Mucosa of descending colon (tissue), 3 donors: ENCODE results near the gene NFE2L3. TPM values are rescaled to one million over a fixed set of nuclear protein-coding genes. Genes with fewer than 3 reads are reported as not detected.

Experiments
- ATAC-seq: fragments of 200-7000 bp; cut with Tn5 transposase; one replicate; pipeline ENCODE4 v1.9.1; 2020; ENCODE audit warnings: mild to moderate bottlenecking, moderate library complexity
- DNase-seq, 3 donors: peaks; one replicate each; pipeline ENCODE4 v3.0.0-alpha.2; 2020
- H3K36me3 ChIP-seq: fragments of 200-600 bp; one replicate; pipeline ENCODE4 v1.8.0; 2021; ENCODE audit warnings: low read depth, mild to moderate bottlenecking
- H3K4me1 ChIP-seq: fragments of 200-600 bp; one replicate; pipeline ENCODE4 v1.8.0; 2021; ENCODE audit warnings: low read depth, mild to moderate bottlenecking
- H3K4me3 ChIP-seq: fragments of 200-600 bp; one replicate; pipeline ENCODE4 v1.8.0; 2021; ENCODE audit warnings: mild to moderate bottlenecking
- H3K9me3 ChIP-seq: fragments of 200-600 bp; one replicate; pipeline ENCODE4 v1.8.0; 2021; ENCODE audit warnings: mild to moderate bottlenecking
- intact Hi-C, 2 donors: fragments of 100-400 bp; cut with DNase I in 1 of 2; cut with micrococcal nuclease in 1 of 2; formaldehyde crosslinking; loops; one replicate each; pipeline versions ENCODE4 v1.11.0 to v1.11.1; 2022; cut with DNase I, micrococcal nuclease
- total RNA-seq, 3 donors: library from RNA; stranded (reverse); fragmentation: NEBNext Ultra II Directional in 2 of 3; extraction: Animal tissue kit (Norgen Biotek cat#: 25700) in 2 of 3; gene quantifications; one replicate each; pipeline versions ENCODE4 v1.2.1 to v1.2.4, GENCODE V29; 2021 to 2023
- TF ChIP-seq, protein P1 (sequence below): fragments of 200-600 bp; IDR thresholded peaks from one replicate; pipeline ENCODE4 v1.8.0; 2022; ENCODE audit warnings: antibody characterized with exemption, mild to moderate bottlenecking
- donor health status: DM: no; HTN: no; CAD: no; lungs with moderate emphysema.
- donor health status: DM: no; HTN: no; CAD: no.
- donor health status: DM: no; HTN: yes; CAD: no.

The NFE2L3 gene
- total RNA-seq, 3 donors from 2014 or later: 7.3 to 12.2 (median 8.4) TPM

DNA sequence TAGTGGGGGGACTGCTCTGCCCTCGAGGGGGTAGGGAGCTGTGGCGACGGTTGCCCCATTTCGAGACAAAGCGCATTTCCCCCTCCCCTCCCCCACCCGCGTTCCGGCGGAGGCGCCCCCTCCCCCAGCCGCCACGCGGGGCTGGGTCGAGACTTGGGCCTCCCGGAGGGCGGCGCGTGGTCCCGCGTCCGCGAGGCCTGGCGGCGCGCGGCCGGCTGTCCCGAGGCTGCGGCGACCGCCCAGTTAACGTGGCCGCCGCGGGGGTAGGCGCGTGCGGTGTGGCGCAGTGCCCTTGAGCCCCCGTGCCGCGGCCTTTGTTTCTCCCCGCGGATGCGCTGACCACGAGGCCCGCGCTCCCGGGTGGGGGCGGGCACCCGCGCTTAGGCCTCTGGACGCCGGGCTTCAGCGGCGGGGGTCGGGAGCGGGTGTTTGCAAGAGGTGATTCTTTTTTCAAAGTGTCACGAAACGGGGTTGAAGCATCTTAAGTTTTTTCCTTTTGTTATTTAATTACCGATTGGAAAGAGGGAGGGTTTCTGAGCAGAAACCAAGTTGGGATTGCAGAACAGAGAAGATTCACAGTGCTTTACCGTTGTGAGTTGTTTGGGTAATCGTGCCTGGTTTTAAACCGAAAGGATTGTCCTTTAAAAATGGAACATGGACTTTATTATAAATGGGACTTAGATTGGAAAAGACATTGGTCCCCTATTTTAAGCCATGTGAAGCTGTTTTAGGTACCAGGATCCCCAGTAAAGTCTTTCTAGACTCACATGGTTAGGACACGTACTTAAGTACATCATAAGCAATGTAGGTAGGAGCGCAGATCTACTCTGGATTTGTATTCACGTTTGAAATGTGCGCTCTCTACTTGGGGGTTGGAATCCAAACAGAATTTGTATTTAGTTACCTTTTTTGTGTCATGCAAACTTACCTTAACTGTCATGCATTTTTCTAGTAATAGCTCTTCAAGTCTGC, 50.3 kb downstream of the NFE2L3 start:
- H3K9me3 ChIP-seq: no peaks in the 10 kb centered on the region
- peak overlapping the region; percentile 97 for H3K4me3 ChIP-seq
- TF ChIP-seq, protein P1, sequence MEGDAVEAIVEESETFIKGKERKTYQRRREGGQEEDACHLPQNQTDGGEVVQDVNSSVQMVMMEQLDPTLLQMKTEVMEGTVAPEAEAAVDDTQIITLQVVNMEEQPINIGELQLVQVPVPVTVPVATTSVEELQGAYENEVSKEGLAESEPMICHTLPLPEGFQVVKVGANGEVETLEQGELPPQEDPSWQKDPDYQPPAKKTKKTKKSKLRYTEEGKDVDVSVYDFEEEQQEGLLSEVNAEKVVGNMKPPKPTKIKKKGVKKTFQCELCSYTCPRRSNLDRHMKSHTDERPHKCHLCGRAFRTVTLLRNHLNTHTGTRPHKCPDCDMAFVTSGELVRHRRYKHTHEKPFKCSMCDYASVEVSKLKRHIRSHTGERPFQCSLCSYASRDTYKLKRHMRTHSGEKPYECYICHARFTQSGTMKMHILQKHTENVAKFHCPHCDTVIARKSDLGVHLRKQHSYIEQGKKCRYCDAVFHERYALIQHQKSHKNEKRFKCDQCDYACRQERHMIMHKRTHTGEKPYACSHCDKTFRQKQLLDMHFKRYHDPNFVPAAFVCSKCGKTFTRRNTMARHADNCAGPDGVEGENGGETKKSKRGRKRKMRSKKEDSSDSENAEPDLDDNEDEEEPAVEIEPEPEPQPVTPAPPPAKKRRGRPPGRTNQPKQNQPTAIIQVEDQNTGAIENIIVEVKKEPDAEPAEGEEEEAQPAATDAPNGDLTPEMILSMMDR: no peak
- no peaks in the 10 kb centered on the region for H3K36me3 ChIP-seq
- peaks cover 22% of the 10 kb centered on the region for H3K4me1 ChIP-seq
- DNase-seq (peak in 2 of 3 donors; percentile 66 to 82), ATAC-seq (peak; percentile 4)
- intact Hi-C loops: no loop called here

DNA sequence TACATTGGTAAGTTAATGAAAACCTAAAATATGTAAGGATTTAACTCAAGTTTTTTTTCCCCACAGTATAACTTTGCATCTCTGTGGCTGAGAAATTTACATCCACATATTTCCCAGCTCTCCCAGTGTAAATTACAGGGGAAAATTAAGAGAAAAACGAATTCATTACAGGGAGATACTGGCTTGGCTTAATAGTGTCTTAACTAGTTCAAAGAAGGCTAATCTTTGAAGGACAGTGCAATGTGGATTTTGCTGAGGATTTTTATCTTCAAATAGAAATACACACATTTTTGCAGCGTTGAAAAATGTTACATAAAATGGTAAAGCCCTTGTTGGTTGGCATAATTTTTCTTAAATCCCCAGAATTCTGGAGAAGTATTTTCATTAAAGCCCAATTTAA, 51.0 kb downstream of the NFE2L3 start:
- no peak for ATAC-seq
- TF ChIP-seq, protein P1: no peak
- no peaks in the 10 kb centered on the region for H3K9me3 ChIP-seq
- no peaks in the 10 kb centered on the region for H3K36me3 ChIP-seq
- DNase-seq: no peak
- intact Hi-C loops: no loop called here
- H3K4me3 ChIP-seq: peak overlapping the region; percentile 97
- H3K4me1 ChIP-seq: peaks cover 20% of the 10 kb centered on the region

DNA sequence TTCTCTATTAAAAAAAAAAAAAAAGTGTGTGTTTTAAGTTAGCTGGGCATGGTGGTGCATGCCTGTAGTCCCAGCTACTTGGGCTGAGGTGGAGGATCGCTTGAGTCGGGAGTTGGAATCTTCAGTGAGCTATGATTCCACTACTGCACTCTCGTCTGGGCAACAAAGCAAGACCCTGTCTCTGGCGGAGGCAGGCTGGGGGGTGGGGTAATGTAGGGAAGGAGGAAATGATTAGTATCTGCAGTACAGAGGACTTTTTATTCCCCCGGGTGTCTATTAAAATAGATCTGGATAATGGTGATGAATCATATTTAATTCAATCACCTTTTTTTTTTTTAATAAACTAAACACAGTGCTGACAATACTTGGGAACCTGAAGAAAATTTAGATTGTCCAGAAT, 56.0 kb downstream of the NFE2L3 start:
- no peaks in the 10 kb centered on the region for H3K9me3 ChIP-seq
- DNase-seq: no peak
- ATAC-seq: no peak
- H3K36me3 ChIP-seq: no peaks in the 10 kb centered on the region
- no peak overlapping the region for H3K4me3 ChIP-seq
- TF ChIP-seq, protein P1: no peak
- intact Hi-C loops: no loop called here
- peaks cover 15% of the 10 kb centered on the region for H3K4me1 ChIP-seq

- intact Hi-C loops: no loop called here
- ATAC-seq (no peak), DNase-seq (no peak)
- Histone ChIP-seq H3K4me3 (no peak overlapping the region), H3K4me1 (no peaks in the 10 kb centered on the region), H3K36me3 (no peaks in the 10 kb centered on the region), H3K9me3 (no peaks in the 10 kb centered on the region)
- TF ChIP-seq, protein P1: no peak
These were observed 61.1 kb downstream of the NFE2L3 start for GRCh38 chr7:26212921-26213718.

- intact Hi-C loops: no loop called here
- H3K36me3 ChIP-seq: no peaks in the 10 kb centered on the region
- TF ChIP-seq, protein P1: no peak
- no peak overlapping the region for H3K4me3 ChIP-seq
- no peak for ATAC-seq
- no peaks in the 10 kb centered on the region for H3K9me3 ChIP-seq
- no peak for DNase-seq
- H3K4me1 ChIP-seq: no peaks in the 10 kb centered on the region
These were observed 62.0 kb downstream of the NFE2L3 start for GRCh38 chr7:26213807-26214515.
